GM12873 (cell line): ENCODE data around the gene FGF9.

Source experiments
- CTCF ChIP-seq: IDR thresholded peaks from 2 replicates; pipeline ENCODE4 v1.5.1; 2012; ENCODE audit warnings: low read depth, mild to moderate bottlenecking, moderate library complexity, low read length, control low read depth; ENCODE audit not compliant: insufficient read depth; ENCODE audit errors: missing control alignments

The FGF9 gene

GRCh38 chr13:21689097-21689496, 18.2 kb downstream of the FGF9 start:
- TF ChIP-seq CTCF, result no peak

GRCh38 chr13:21690955-21691354, 20.1 kb downstream of the FGF9 start:
- TF ChIP-seq CTCF, result no peak

GRCh38 chr13:21691500-21691899, 20.6 kb downstream of the FGF9 start:
- no peak for TF ChIP-seq CTCF

GRCh38 chr13:21691928-21692327, 21.1 kb downstream of the FGF9 start:
- TF ChIP-seq CTCF, result no peak

GRCh38 chr13:21694831-21695230, 24.0 kb downstream of the FGF9 start:
- no peak for TF ChIP-seq CTCF

- no peak for TF ChIP-seq CTCF
Observed at GRCh38 chr13:21695546-21695945, 24.7 kb downstream of the FGF9 start.

- TF ChIP-seq CTCF, result no peak
Observed at GRCh38 chr13:21696865-21697448, 26.1 kb downstream of the FGF9 start.
